Spleen (tissue), 11 donors: ENCODE measurements around the gene NUP107. TPM values are rescaled to one million over a fixed set of nuclear protein-coding genes. Genes with fewer than 3 reads are reported as not detected.

Source experiments
- DNase-seq: peaks from one replicate; pipeline ENCODE4 v3.0.0-alpha.2; 2020
- H3K27ac ChIP-seq, 8 donors: fragments of 200-600 bp; sonication (generic) in 7 of 8; 1 replicate in 4 of 8; 2 replicates in 4 of 8; pipeline versions ENCODE4 v1.5.0 to v1.8.0; 2016 to 2021; ENCODE audit warnings: inconsistent platforms in 4 of 8, mild to moderate bottlenecking in 4 of 8, moderate library complexity in 1 of 8
- H3K27me3 ChIP-seq, 7 donors: fragments of 200-600 bp; sonication (generic) in 6 of 7; replicated peaks in 1 of 7; 1 replicate in 4 of 7; 2 replicates in 3 of 7; pipeline versions ENCODE4 v1.5.0 to v1.8.0; 2016 to 2021; ENCODE audit warnings: inconsistent platforms in 3 of 7, mild to moderate bottlenecking in 1 of 7
- H3K36me3 ChIP-seq, 6 donors: fragments of 200-600 bp; sonication (generic) in 5 of 6; 1 replicate in 4 of 6; 2 replicates in 2 of 6; pipeline versions ENCODE4 v1.5.0 to v1.8.0; 2016 to 2021; ENCODE audit warnings: inconsistent platforms in 2 of 6
- H3K4me1 ChIP-seq, 6 donors: fragments of 200-600 bp; sonication (generic) in 5 of 6; 1 replicate in 3 of 6; 2 replicates in 3 of 6; pipeline versions ENCODE4 v1.5.0 to v1.8.0; 2016 to 2021; ENCODE audit warnings: inconsistent platforms in 3 of 6
- H3K4me3 ChIP-seq, 8 donors: fragments of 200-600 bp; sonication (generic) in 7 of 8; 1 replicate in 4 of 8; 2 replicates in 4 of 8; pipeline versions ENCODE4 v1.5.0 to v1.8.0; 2016 to 2021; ENCODE audit warnings: inconsistent platforms in 4 of 8, mild to moderate bottlenecking in 4 of 8, moderate library complexity in 2 of 8
- H3K9me3 ChIP-seq, 8 donors: fragments of 200-600 bp; sonication (generic) in 7 of 8; 1 replicate in 4 of 8; 2 replicates in 4 of 8; pipeline versions ENCODE4 v1.5.0 to v1.8.0; 2016 to 2021; ENCODE audit warnings: inconsistent platforms in 4 of 8
- CTCF ChIP-seq, 11 experiments: fragments of 200-600 bp in 7 of 11; fragments of 450-650 bp in 4 of 11; sonication (generic) in 4 of 11; IDR thresholded peaks in 8 of 11; conservative IDR thresholded peaks in 3 of 11; 1 replicate in 7 of 11; 2 replicates in 4 of 11; pipeline versions ENCODE4 v1.4.0 to v1.8.0; 2016 to 2021; ENCODE audit warnings: antibody characterized with exemption in 11 of 11, inconsistent platforms in 4 of 11, mild to moderate bottlenecking in 1 of 11
- POLR2A ChIP-seq, 3 donors: fragments of 450-650 bp; IDR thresholded peaks; one replicate each; pipeline ENCODE4 v1.5.1; 2017; ENCODE audit warnings: antibody characterized with exemption in 3 of 3, mild to moderate bottlenecking in 1 of 3
- POLR2AphosphoS5 ChIP-seq, 3 donors: sonication (generic); formaldehyde crosslinking; IDR thresholded peaks; one replicate each; pipeline ENCODE4 v1.5.1; 2017; ENCODE audit warnings: antibody characterized with exemption in 3 of 3
- WGBS, 5 donors: extraction: QIAGEN DNeasy Blood & Tissue Kit in 3 of 5; methylation state at CpG; one replicate each; pipeline versions ENCODE4 v1.1.5 to v1.1.7; 2013 to 2018; 5-methylcytosine and 5-hydroxymethylcytosine counted together
- intact Hi-C: fragments of 100-400 bp; cut with DNase I; formaldehyde crosslinking; loops from one replicate; pipeline ENCODE4 v1.15.0; 2023; ENCODE audit warnings: low total_unique reads
- polyA plus RNA-seq, 3 donors: library from polyadenylated mRNA; stranded (reverse); fragments of 200-250 nt; gene quantifications; one replicate each; pipeline ENCODE4 v1.2.1, GENCODE V29; 2013
- total RNA-seq, 7 donors: library from RNA; depleted of rRNA in 3 of 7; stranded (reverse); fragments of >200 nt in 3 of 7; fragmentation: NEBNext Ultra II Directional in 4 of 7; extraction: Animal tissue kit (Norgen Biotek cat#: 25700) in 4 of 7; gene quantifications; one replicate each; pipeline versions ENCODE4 v1.1.0 to v1.2.1, GENCODE V29; 2016 to 2021
- donor health status: healthy with polysubstance abuse.
- donor health status: DM: no; HTN: no; CAD: no; lungs with moderate emphysema.
- donor health status: DM: no; HTN: no; CAD: no.
- donor health status: Bipolar disorder and iron deficiency.
- donor health status: healthy.
- donor health status: DM: no; HTN: no; CAD: no.
- donor health status: DM: yes; HTN: yes; CAD: no.

The NUP107 gene
- total and polyA plus RNA-seq, 10 donors: 19.7 to 61.4 (median 50.5) TPM

- H3K27ac ChIP-seq: no peak overlapping the region
- H3K36me3 ChIP-seq: peaks cover 4 to 60% (median 37%) of the 10 kb centered on the region in 6 donors
- no peak for DNase-seq
- peaks cover 13 to 47% (median 25%) of the 10 kb centered on the region in 6 donors for H3K4me1 ChIP-seq
- intact Hi-C loops: no loop called here
- no peak overlapping the region for H3K4me3 ChIP-seq
- no peaks in the 10 kb centered on the region for H3K27me3 ChIP-seq
- TF ChIP-seq CTCF (IDR thresholded peaks at IDR 0.05 in 8 of 11, conservative IDR thresholded peaks at IDR 0.05 in 3 of 11) (no peak), POLR2AphosphoS5 (IDR thresholded peaks at IDR 0.05) (no peak), POLR2A (IDR thresholded peaks at IDR 0.05) (no peak)
- WGBS, 5 donors: 83 to 91% (median 89%) methylated on average over 4 of the region's 4 CpGs
- no peaks in the 10 kb centered on the region for H3K9me3 ChIP-seq
Observed at GRCh38 chr12:68750506-68750905, 63.7 kb downstream of the NUP107 start.

GRCh38 chr12:68755536-68756243 lies 68.9 kb downstream of the NUP107 start:
- Histone ChIP-seq H3K4me3 (no peak overlapping the region), H3K36me3 (peaks cover 0 to 98% (median 45%) of the 10 kb centered on the region in 6 donors), H3K9me3 (no peaks in the 10 kb centered on the region), H3K27ac (no peak overlapping the region), H3K4me1 (peaks cover 0 to under 1% (median 0%) of the 10 kb centered on the region in 6 donors), H3K27me3 (no peaks in the 10 kb centered on the region)
- 71 to 99% (median 96%) methylated on average over 4 of the region's 4 CpGs for WGBS, 5 donors
- intact Hi-C loops: no loop called here
- TF ChIP-seq POLR2A (IDR thresholded peaks at IDR 0.05) (no peak), CTCF (IDR thresholded peaks at IDR 0.05 in 8 of 11, conservative IDR thresholded peaks at IDR 0.05 in 3 of 11) (no peak), POLR2AphosphoS5 (IDR thresholded peaks at IDR 0.05) (no peak)
- DNase-seq: peak; percentile 8

GRCh38 chr12:68759852-68760251 lies 73.1 kb downstream of the NUP107 start:
- peaks cover 0 to 100% (median 34%) of the 10 kb centered on the region in 6 donors for H3K36me3 ChIP-seq
- no peak for TF ChIP-seq POLR2AphosphoS5 (IDR thresholded peaks at IDR 0.05)
- no peak for TF ChIP-seq CTCF (IDR thresholded peaks at IDR 0.05 in 8 of 11, conservative IDR thresholded peaks at IDR 0.05 in 3 of 11)
- TF ChIP-seq POLR2A (IDR thresholded peaks at IDR 0.05): no peak
- peak overlapping the region in 1 of 8 donors; percentile 7 for H3K27ac ChIP-seq
- 95 to 99% (median 96%) methylated on average over 5 of the region's 5 CpGs for WGBS, 5 donors
- DNase-seq: peak; percentile 23
- no peak overlapping the region for H3K4me3 ChIP-seq
- no peaks in the 10 kb centered on the region for H3K4me1 ChIP-seq
- intact Hi-C loops: no loop called here
- H3K9me3 ChIP-seq: no peaks in the 10 kb centered on the region
- H3K27me3 ChIP-seq: no peaks in the 10 kb centered on the region

- Histone ChIP-seq H3K9me3 (no peaks in the 10 kb centered on the region), H3K36me3 (peaks cover 0 to 99% (median 25%) of the 10 kb centered on the region in 6 donors), H3K4me1 (no peaks in the 10 kb centered on the region), H3K27ac (no peak overlapping the region), H3K4me3 (no peak overlapping the region), H3K27me3 (no peaks in the 10 kb centered on the region)
- peak; percentile 10 for DNase-seq
- intact Hi-C loops: no loop called here
- 91 to 96% (median 92%) methylated on average over 7 of the region's 7 CpGs for WGBS, 5 donors
- TF ChIP-seq CTCF (IDR thresholded peaks at IDR 0.05 in 8 of 11, conservative IDR thresholded peaks at IDR 0.05 in 3 of 11): no peak
- no peak for TF ChIP-seq POLR2AphosphoS5 (IDR thresholded peaks at IDR 0.05)
- TF ChIP-seq POLR2A (IDR thresholded peaks at IDR 0.05): no peak
Observed at GRCh38 chr12:68760806-68761441, 74.1 kb downstream of the NUP107 start.
